Fibroblast of mammary gland (primary cell): Measurements from ENCODE around the gene GAS6.

Experiments
- DNase-seq: peaks from one replicate; pipeline ENCODE4 v3.0.0-alpha.2; 2010; ENCODE audit warnings: low read depth
- H3K4me3 ChIP-seq: 2 replicates; pipeline ENCODE4 v1.5.1; 2011; ENCODE audit warnings: low read depth, mild to moderate bottlenecking, low read length, moderate library complexity; ENCODE audit not compliant: control insufficient read depth
- TF ChIP-seq, protein P1 (sequence below): conservative IDR thresholded peaks from 2 replicates; pipeline ENCODE4 v1.5.1; 2011; ENCODE audit warnings: low read depth, low read length, inconsistent platforms; ENCODE audit not compliant: control insufficient read depth, insufficient read depth

GAS6 gene

DNA sequence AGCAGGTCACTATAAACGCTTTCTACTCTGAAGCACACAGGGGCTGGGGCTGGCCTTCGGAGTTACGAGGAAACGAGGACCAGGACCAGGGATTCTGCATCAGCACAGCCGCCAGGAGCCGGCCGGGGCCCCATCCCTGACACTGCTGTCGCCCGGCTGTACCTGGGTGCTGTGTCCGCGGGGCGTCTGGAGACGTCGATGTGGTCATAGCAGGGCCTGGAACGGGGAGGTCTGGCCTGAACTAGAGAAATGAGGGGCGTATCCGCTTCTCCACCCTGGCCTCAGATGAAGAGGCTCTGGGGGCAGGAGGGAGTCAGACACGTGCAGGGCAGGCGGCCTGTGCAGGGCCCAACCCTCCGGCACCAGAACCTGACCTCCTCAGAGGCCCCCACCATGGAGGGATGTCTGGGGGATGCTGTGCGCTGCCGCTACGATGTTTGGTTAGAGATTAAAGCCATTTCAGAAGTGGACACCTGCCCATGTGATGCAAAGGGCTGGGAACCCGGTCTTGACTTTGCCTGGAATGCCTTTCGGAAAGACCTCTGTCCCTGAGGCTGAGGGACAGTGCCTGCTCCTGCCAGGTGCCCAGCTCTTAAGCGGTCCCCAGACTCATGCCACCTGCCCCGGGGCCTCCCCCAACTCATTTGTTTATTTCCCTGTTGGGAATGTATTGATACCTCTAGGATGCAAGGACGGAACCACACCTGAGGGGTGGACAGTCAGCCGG is 21.4 kb downstream of the GAS6 start:
- DNase-seq: no peak

DNA sequence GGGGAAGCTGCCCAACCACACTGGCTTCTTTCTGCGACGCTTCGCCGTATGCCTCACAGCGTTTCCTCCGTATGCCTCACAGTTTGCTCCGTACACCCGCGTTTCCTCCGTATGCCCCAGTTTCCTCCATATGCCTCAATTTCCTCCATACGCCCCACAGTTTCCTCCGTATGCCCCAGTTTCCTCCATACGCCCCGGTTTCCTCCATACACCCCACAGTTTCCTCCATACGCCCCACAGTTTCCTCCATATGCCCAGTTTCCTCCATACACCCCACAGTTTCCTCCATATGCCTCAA is 22.6 kb downstream of the GAS6 start:
- DNase-seq: no peak
- TF ChIP-seq, protein P1, sequence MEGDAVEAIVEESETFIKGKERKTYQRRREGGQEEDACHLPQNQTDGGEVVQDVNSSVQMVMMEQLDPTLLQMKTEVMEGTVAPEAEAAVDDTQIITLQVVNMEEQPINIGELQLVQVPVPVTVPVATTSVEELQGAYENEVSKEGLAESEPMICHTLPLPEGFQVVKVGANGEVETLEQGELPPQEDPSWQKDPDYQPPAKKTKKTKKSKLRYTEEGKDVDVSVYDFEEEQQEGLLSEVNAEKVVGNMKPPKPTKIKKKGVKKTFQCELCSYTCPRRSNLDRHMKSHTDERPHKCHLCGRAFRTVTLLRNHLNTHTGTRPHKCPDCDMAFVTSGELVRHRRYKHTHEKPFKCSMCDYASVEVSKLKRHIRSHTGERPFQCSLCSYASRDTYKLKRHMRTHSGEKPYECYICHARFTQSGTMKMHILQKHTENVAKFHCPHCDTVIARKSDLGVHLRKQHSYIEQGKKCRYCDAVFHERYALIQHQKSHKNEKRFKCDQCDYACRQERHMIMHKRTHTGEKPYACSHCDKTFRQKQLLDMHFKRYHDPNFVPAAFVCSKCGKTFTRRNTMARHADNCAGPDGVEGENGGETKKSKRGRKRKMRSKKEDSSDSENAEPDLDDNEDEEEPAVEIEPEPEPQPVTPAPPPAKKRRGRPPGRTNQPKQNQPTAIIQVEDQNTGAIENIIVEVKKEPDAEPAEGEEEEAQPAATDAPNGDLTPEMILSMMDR: no peak
- H3K4me3 ChIP-seq: no peak overlapping the region

More for the DNA sequence above, 21.4 kb downstream of the GAS6 start:
- no peak overlapping the region for H3K4me3 ChIP-seq
- TF ChIP-seq, protein P1: no peak

DNA sequence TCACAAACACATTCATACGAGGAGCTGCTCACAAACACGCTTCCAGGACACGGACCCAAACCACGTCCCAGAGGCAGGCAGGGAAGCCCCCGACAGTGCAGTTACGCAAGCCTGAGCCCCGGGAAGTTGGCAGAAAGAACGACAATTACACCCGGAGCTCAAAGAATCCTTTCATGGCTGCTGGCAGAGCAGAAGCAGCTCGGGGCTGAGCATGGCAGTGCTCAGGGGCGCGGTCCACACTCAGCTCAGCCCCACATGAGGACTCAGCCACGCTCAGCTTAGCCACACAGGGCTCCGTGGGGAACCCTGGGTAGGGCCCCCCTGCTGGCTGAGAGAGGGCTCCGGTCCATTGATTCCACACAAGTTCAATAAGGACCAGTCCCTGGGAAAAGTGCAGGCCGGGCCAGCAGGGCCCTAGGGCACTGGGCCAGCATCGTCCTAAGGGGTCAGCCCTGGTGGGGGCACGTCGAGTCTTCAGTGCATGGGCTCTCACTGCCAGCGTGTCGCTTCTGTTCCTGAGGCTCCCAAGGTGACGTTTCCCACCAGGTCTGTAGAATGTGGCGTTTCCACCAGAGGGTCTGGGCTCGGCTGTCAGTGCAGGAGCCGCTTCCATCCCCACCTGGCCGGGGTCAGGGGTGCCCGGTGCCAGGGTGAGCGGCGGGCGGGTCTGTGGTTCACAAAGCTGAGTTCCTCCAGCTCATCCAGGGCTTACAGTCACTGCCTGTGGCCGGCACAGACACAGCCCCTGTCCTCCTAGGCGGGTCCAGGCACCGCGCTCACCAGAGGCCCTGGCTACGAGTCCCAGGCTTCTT is 23.1 kb downstream of the GAS6 start:
- TF ChIP-seq, protein P1: no peak
- H3K4me3 ChIP-seq: peak overlapping the region; percentile 68
- DNase-seq: no peak

DNA sequence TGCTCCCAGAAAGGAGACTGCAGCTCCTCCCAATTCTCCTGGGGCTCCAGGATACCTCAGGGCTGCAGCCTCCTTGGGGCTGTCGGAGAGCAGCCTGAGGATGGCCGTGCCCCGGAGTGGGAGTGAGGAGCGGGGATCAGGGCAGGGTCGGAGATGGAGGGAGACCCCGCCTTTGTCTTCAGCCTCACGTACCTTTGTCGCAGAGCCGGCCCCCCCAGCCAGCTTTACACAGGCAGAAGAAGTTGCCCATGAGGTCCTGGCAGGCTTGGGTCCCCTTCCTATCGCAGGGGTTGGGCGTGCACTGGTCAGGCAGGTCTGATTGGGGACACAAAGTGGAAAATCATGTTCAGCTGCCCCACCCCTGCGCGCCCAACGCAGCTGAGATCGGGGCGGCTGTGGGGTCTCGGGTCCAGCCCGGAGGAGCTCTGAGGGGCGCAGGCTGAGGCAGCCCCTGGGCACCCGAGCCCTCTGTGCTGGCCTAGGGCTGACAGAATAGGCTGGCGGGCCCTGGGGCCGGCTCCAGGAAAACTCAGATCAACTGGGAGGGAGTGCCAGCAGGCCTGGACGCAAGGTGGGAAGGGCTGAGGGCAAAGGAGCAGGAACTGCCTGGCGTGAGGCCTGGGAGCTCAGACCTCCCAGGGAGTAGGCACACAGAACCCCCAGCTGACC is 24.2 kb downstream of the GAS6 start:
- peak overlapping the region; percentile 68 for H3K4me3 ChIP-seq
- DNase-seq: no peak
- TF ChIP-seq, protein P1: no peak

DNA sequence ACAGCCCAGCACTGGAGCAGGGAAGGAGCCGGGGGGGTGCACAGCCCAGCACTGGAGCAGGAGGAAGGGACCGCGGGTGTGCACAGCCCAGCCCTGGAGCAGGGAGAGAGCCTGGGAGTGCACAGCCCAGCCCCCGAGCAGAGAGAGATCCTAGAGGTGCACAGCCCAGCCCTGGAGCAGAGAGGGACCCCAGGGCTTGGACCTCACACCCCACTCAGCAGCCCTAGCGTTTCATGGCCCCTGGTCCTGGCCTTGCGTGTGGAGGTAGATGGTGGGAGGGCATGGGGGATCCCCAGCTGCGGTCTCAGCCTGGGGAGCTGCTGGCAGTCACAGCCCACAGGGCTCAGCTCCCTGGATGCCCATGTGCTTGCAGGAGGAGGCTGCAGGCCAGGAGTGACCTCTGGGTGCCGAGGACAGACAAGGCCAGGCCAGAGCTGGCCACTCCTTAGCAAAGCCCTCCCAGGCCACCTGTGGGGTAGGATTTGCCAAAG is 25.1 kb downstream of the GAS6 start:
- TF ChIP-seq, protein P1: no peak
- peak overlapping the region; percentile 68 for H3K4me3 ChIP-seq
- DNase-seq: no peak

DNA sequence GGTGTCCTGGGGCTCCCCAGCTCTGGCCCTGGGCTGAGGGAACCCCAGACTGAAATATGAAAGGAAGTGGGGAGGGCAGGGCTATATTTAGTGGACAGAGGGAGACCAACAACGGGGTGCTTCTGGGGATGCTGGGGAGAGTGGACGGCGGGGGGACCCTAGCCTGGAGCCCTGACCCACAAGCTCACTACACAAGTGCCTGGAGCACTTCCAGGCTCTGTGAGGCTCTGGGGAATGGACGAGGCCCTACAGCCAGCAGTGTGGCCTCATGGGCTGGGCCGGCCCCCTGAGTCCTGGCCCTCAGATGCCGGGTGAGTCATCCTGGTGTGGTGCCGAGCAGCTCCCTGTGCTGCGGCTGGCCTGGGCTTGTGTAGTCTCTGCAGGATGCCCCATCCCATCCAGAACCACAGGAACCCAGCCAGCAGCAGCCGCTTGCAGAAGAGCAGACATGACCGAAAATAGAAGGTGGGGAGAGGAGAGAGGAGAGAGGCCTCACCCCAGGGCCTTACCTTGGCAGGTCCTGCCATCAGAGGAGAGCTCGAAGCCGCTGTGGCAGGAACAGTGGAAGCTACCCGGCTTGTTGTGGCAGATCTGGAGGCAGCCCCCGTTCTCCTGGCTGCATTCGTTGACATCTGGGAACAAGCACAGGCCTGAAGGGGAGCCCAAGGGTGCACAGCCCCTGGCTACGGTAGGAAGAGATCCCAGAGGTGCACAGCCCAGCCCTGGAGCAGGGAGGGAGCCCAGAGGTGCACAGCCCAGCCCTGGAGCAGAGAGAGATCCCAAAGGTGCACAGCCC is 26.1 kb downstream of the GAS6 start:
- peak overlapping the region; percentile 68 for H3K4me3 ChIP-seq
- TF ChIP-seq, protein P1: no peak
- DNase-seq: peak; percentile 99
